ENCODE data around the gene CDH1. TPM values are rescaled to one million over a fixed set of nuclear protein-coding genes. Genes with fewer than 3 reads are reported as not detected.
A peak's percentile ranks its signal among the peaks of the same experiment; 100 is the strongest.
"Not testable (repeated sequence)": the region's sequence is repeated elsewhere in the genome, so short reads cannot be mapped to it uniquely, and the experiment has no call there.

CDH1 gene
- total RNA-seq, 4 donors from 2014 or later: 190 to 551 (median 434) TPM

- intact Hi-C loops (cut with DNase I; ENCODE audit: low total_unique reads) (no loop called here), in situ Hi-C loops (cut with MboI; ENCODE audit: low pct_ligation_motif_present in 1 of 4, low pct_unique_long_range_greater_than_20kb in 1 of 4, low sequenced_read_pairs in 3 of 4) (no loop called here)
Observed at GRCh38 chr16:68715471-68715870, 21.6 kb upstream of the CDH1 start.

GRCh38 chr16:68716516-68716915 lies 20.6 kb upstream of the CDH1 start:
- in situ Hi-C loops (cut with MboI; ENCODE audit: low pct_ligation_motif_present in 1 of 4, low pct_unique_long_range_greater_than_20kb in 1 of 4, low sequenced_read_pairs in 3 of 4); H3K36me3 ChIP-seq; DNase-seq; H3K4me3 ChIP-seq; intact Hi-C loops (cut with DNase I; ENCODE audit: low total_unique reads); H3K27me3 ChIP-seq; H3K9me3 ChIP-seq: not testable (repeated sequence)
- H3K27ac ChIP-seq: peak overlapping the region in 3 of 4 donors; percentile 38 to 62 (median 55)
- H3K4me1 ChIP-seq: peaks cover under 1 to 16% (median 11%) of the 10 kb centered on the region in 4 donors
- WGBS, 2 donors (ENCODE audit: low coverage in 1 of 2): 86% methylated on average over 4 of the region's 4 CpGs; no CpG with 5 or more reads in 1 of the 2 donors

More at GRCh38 chr16:68715471-68715870, 21.6 kb upstream of the CDH1 start:
- no peak for TF ChIP-seq CTCF (IDR thresholded peaks at IDR 0.05)
- TF ChIP-seq POLR2AphosphoS5 (IDR thresholded peaks at IDR 0.05): peak in 1 of 3 donors; percentile 27
- peak; percentile 64 for DNase-seq
- peak overlapping the region in 3 of 4 donors; percentile 38 to 62 (median 55) for H3K27ac ChIP-seq
- WGBS, 2 donors (ENCODE audit: low coverage in 1 of 2): 49% methylated on average over 4 to 5 of the region's 5 CpGs
- peaks cover 0 to 17% (median 9%) of the 10 kb centered on the region in 4 donors for H3K4me1 ChIP-seq
- H3K9me3 ChIP-seq: no peaks in the 10 kb centered on the region
- H3K27me3 ChIP-seq: no peaks in the 10 kb centered on the region
- H3K36me3 ChIP-seq: no peaks in the 10 kb centered on the region
- no peak overlapping the region for H3K4me3 ChIP-seq

- Histone ChIP-seq H3K27me3 (no peaks in the 10 kb centered on the region), H3K4me1 (peaks cover 6 to 25% (median 16%) of the 10 kb centered on the region in 4 donors), H3K36me3 (no peaks in the 10 kb centered on the region), H3K27ac (no peak overlapping the region), H3K4me3 (no peak overlapping the region), H3K9me3 (no peaks in the 10 kb centered on the region)
- TF ChIP-seq EP300 (IDR thresholded peaks at IDR 0.05; ENCODE audit: low read depth): no peak
- TF ChIP-seq POLR2A (IDR thresholded peaks at IDR 0.05): no peak
- TF ChIP-seq CTCF (IDR thresholded peaks at IDR 0.05): no peak
- no peak for TF ChIP-seq POLR2AphosphoS5 (IDR thresholded peaks at IDR 0.05)
- 95 to 98% methylated on average over 4 of the region's 4 CpGs for WGBS, 2 donors (ENCODE audit: low coverage in 1 of 2)
- no peak for DNase-seq
- in situ Hi-C loops (cut with MboI; ENCODE audit: low pct_ligation_motif_present in 1 of 4, low pct_unique_long_range_greater_than_20kb in 1 of 4, low sequenced_read_pairs in 3 of 4): no loop called here
- intact Hi-C loops (cut with DNase I; ENCODE audit: low total_unique reads): no loop called here
Observed at GRCh38 chr16:68717684-68718083, 19.4 kb upstream of the CDH1 start.

GRCh38 chr16:68718590-68718989 lies 18.5 kb upstream of the CDH1 start:
- no peaks in the 10 kb centered on the region for H3K9me3 ChIP-seq
- 83 to 88% methylated on average over 9 of the region's 9 CpGs for WGBS, 2 donors (ENCODE audit: low coverage in 1 of 2)
- H3K27ac ChIP-seq: no peak overlapping the region
- H3K27me3 ChIP-seq: no peaks in the 10 kb centered on the region
- H3K36me3 ChIP-seq: no peaks in the 10 kb centered on the region
- H3K4me3 ChIP-seq: no peak overlapping the region
- TF ChIP-seq EP300 (IDR thresholded peaks at IDR 0.05; ENCODE audit: low read depth): no peak
- TF ChIP-seq POLR2AphosphoS5 (IDR thresholded peaks at IDR 0.05): no peak
- no peak for TF ChIP-seq CTCF (IDR thresholded peaks at IDR 0.05)
- no peak for TF ChIP-seq POLR2A (IDR thresholded peaks at IDR 0.05)
- H3K4me1 ChIP-seq: peaks cover 6 to 33% (median 21%) of the 10 kb centered on the region in 4 donors
- no peak for DNase-seq
- intact Hi-C loops (cut with DNase I; ENCODE audit: low total_unique reads) (no loop called here), in situ Hi-C loops (cut with MboI; ENCODE audit: low pct_ligation_motif_present in 1 of 4, low pct_unique_long_range_greater_than_20kb in 1 of 4, low sequenced_read_pairs in 3 of 4) (no loop called here)

- Histone ChIP-seq H3K4me1 (peaks cover 6 to 41% (median 25%) of the 10 kb centered on the region in 4 donors), H3K9me3 (no peaks in the 10 kb centered on the region), H3K36me3 (no peaks in the 10 kb centered on the region), H3K27ac (no peak overlapping the region), H3K4me3 (no peak overlapping the region), H3K27me3 (no peaks in the 10 kb centered on the region)
- in situ Hi-C loops (cut with MboI; ENCODE audit: low pct_ligation_motif_present in 1 of 4, low pct_unique_long_range_greater_than_20kb in 1 of 4, low sequenced_read_pairs in 3 of 4): no loop called here
- intact Hi-C loops (cut with DNase I; ENCODE audit: low total_unique reads): no loop called here
- DNase-seq: no peak
- 69 to 73% methylated on average over 2 of the region's 2 CpGs for WGBS, 2 donors (ENCODE audit: low coverage in 1 of 2)
- TF ChIP-seq POLR2AphosphoS5 (IDR thresholded peaks at IDR 0.05): no peak
- no peak for TF ChIP-seq POLR2A (IDR thresholded peaks at IDR 0.05)
- no peak for TF ChIP-seq EP300 (IDR thresholded peaks at IDR 0.05; ENCODE audit: low read depth)
- TF ChIP-seq CTCF (IDR thresholded peaks at IDR 0.05): no peak
Observed at GRCh38 chr16:68719993-68720489, 17.1 kb upstream of the CDH1 start.
